GM21526 (cell line): Measurements from ENCODE around the gene CD72.
"Not testable (repeated sequence)": the region's sequence is repeated elsewhere in the genome, so short reads cannot be mapped to it uniquely, and the experiment has no call there.

ENCODE experiments used
- ATAC-seq: cut with Tn5 transposase; IDR thresholded peaks from one replicate; pipeline ENCODE4 v1.9.1; 2021; ENCODE audit warnings: moderate library complexity; ENCODE audit not compliant: unreplicated experiment, low FRiP score

The CD72 gene

DNA sequence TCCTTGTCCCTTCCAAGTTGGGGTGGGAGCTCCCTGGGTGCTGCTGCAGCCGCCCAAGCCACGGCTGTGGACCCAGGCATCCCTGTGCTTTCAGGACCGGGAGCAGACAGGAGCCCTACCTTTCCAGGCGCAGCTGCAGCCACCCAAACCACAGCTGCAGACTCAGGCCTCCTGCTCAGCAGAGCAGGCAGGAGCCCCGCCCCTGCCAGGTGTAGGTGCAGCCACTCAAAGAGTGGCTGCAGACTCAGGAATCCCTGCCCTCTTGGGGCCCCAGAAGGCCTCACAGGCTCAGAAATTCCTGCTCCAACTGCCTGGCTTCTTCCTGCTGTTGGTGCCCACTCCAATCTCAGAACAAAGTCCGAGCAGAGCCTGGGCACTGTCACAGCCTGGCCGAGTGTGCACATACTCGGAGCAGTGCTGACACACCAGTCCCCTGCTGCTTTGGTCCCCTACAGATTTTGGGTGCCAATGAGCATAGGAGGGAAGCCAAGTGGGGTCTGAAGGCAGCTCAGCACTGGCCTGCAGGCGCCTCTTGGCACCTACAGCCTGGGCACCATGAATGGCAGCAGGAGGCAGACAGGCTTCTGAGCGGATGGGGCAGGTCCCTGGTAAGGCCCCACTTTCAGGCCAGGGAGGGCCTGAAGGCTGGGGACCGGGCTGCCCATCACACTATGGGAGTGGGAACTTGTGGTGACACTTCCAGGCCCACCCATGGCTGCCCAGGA lies 19.2 kb downstream of the CD72 start:
- no peak for ATAC-seq

DNA sequence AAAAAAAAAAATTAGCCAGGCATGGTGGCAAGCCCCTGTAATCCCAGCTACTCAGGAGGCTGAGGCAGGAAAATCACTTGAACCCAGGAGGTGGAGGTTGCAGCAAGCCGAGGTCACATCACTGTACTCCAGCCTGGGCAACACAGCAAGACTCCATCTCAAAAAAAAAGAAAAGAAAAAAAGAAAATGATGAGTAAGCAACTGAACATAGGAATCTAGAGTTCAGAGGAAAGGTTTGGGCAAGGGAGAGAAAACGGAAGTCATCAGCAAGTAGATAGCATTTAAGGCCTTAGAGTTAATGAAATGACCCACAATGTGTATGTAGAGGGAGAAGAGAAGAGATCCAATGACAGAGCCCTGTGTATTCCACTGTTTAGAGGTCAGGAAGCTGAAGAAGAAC lies 21.3 kb downstream of the CD72 start:
- ATAC-seq = not testable (repeated sequence)

GRCh38 chr9:35594471-35594870 lies 23.7 kb downstream of the CD72 start:
- no peak for ATAC-seq

DNA sequence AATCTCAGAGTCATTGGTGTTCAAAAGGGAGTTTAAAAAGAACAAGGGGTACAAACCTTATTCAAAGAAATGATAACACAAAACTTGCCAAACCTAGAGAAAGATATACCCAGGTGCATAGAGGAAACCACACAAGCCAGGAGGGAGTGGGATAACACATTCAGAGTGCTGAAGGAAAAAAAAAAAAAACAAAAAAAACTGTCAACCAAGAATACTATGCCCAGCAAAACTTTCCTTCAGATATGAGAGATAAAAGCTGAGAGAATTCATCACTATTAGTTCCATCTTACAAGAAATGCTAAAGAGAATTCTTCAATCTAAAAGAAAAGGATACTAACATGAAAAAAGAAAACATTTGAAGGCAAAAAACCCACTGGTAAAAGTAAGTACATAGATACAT lies 24.6 kb downstream of the CD72 start:
- ATAC-seq = no peak

GRCh38 chr9:35588506-35588905 lies 29.7 kb downstream of the CD72 start:
- not testable (repeated sequence) for ATAC-seq

- ATAC-seq = not testable (repeated sequence)
Measured at GRCh38 chr9:35584681-35585080, 33.5 kb downstream of the CD72 start.

DNA sequence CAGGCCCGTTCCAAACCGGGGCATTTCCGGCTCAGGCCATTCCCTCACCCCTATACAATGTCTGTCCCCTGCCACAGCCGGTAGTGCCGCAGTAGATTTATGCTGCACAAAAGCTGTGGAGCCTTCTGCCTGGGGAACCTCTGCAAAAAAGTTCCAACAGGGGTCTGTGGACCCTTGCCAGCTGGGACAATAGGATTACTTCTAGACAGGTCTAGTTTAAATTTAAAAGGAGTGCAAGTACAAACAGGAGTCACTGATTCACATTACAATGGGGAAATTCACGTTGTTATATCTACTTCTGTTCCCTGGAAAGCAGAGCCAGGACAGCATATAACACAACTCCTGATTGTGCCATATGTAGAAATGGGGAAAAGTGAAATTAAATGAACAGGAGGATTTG lies 34.7 kb downstream of the CD72 start:
- not testable (repeated sequence) for ATAC-seq

DNA sequence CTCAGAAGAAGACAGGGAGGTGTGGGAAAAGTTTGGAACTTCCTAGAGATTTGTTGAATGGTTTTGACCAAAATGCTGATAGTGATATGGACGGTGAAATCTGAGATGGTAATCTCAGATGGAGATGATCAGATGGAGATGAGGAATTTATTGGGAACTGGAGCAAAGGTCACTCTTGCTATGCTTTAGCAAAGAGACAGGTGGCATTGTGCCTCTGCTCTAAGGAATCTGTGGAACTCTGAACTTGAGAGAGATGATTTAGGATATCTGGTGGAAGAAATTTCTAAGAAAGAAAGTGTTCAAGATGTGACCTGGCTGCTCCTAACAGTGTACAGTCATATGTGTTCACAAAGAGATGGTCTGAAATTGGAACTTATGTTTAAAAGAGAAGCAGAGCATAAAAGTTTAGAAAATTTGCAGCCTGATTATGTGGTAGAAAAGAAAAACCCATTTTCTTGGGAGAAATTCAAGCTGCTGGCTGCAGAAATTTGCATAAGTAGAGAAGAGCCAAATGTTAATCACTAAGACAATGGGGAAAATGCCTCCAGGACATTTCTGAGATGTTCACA lies 38.5 kb downstream of the CD72 start:
- ATAC-seq = not testable (repeated sequence)

- ATAC-seq = no peak
Measured at GRCh38 chr9:35579130-35579529, 39.1 kb downstream of the CD72 start.

GRCh38 chr9:35577486-35577885 lies 40.7 kb downstream of the CD72 start:
- no peak for ATAC-seq

- no peak for ATAC-seq
Measured at GRCh38 chr9:35575478-35575877, 42.7 kb downstream of the CD72 start.

- no peak for ATAC-seq
Measured at GRCh38 chr9:35574578-35575122, 43.6 kb downstream of the CD72 start.

DNA sequence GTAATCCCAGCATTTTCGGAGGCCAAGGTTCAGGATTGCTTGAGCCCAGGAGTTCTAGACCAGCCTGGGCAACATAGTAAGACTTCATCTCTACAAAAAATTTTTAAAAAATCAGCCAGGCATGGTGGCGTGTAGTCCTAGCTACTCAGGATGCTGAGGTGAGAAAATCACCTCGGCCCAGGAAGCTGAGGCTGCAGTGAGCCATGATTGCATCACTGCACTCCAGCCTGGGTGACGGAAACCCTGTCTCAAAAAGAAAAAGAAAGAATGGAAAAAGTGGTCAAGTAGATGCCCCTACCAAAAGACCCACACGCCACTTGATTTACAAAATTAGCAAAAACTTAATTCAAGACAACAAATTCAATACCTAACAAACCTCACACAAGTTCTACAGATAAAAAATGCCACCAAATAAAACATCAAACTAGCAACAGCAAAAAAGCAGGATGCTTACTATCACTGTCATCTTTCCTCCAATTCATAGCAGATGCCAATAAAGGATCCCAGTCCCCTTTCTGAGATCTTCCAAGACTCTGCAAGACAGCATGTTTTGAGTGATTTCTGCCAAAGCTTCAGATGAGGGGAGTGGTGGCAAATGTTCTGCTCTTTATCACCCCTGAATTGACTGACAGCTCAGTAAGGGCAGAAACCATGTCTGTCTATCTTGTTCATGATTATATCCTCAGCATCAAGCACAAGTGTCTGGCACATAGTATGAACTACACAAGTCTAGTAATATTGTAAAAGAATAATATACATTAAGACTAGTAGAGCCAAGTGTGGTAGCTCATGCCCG lies 47.3 kb downstream of the CD72 start:
- no peak for ATAC-seq

GRCh38 chr9:35569206-35569605 lies 49.0 kb downstream of the CD72 start:
- ATAC-seq = peak; percentile 60

- ATAC-seq = no peak
Measured at GRCh38 chr9:35568196-35568595, 50.0 kb downstream of the CD72 start.

DNA sequence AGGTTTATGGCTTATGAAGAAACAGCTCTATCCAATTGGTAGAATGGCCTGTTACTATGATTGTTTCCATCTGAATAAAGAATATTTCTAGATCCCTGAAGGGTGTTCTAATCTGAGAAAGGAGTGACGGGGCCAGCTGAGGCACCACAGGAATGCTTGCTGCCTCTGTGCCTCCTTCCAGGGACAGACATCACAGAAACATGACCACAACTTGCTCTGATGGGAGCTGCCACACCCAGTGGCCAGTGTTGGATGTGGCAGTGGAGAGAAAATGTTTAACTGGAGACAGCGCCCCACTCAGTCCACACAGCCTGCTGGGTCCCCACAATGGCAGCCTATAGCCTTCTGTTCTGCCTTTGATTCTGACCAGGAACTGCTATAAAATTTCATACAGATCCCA lies 51.8 kb downstream of the CD72 start:
- ATAC-seq = no peak

DNA sequence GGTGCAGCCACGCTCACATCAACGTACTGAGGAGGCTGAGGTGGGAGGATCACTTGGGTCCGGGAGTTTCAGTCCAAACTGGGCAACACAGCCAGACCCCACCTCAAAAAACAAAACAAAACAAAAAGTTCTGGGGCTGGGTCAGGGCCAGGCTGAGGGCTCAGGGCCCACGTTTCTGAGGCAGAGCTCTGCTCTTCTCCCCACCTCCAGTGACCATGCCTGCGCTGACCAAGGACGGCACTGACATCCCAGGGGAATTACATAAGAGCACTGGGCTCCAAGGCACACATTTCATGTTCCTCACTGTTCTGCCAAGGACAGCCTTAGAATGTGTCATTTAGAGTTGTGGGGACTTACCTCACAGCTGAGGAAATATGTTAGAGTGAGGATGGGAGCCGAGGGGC lies 53.6 kb downstream of the CD72 start:
- no peak for ATAC-seq

- no peak for ATAC-seq
Measured at GRCh38 chr9:35563791-35564197, 54.4 kb downstream of the CD72 start.

DNA sequence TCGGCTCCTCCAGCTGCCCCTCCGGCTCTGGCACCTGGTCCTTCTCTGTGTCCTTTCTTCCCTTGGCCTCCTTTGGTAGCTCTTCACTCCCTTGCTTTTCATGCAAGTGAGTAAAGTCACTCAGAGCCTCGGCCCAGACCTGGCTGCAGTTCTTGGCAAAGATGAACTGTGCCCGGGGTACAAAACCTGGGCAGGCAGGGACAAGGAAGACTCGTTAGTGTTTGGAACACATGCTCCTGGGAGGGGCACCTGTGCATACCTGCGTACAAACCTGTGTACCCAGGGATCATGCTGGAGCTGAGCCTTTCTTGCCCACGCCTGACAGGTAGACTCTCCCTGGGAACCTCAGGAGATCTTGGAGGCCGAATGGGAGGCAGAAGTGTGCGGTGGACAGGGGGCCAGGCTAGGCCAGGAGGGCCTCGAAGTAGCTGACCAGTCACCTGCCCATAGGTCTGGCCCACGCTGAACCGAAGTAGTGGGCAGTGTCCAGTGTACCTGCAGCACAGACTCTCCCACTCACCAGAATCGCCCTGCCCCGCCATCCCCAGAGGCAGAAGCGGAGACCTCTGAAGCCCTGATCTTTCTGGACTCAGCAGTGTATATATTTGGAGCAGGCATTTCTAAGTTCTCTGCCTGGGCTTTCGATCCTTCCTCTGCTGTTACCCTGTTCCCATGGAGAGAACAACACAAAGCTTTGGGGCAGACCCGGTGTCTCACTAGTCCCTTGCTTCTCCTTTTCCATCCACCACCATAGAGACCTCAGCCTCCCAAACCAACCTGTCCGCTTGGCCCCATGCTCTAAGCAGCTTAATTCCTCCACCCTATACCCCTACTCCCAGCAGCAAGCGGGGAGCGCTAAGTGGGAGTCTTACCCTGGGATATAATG lies 55.1 kb downstream of the CD72 start:
- ATAC-seq = no peak

- ATAC-seq = no peak
Measured at GRCh38 chr9:35561468-35562261, 56.5 kb downstream of the CD72 start.
